NCI-H1417 (cell line): ENCODE measurements around the gene SYNE1.
A peak's percentile ranks its signal among the peaks of the same experiment; 100 is the strongest.

Experiments used
- DNase-seq, 3 experiments: peaks; one replicate each; lab custom pipeline; 2025; lab: John Stamatoyannopoulos, UW

SYNE1 gene

GRCh38 chr6:152184573-152184916, 452.6 kb downstream of the SYNE1 start:
- no peak for DNase-seq

GRCh38 chr6:152180601-152181000, 456.6 kb downstream of the SYNE1 start:
- DNase-seq, result no peak

GRCh38 chr6:152176268-152176667, 460.9 kb downstream of the SYNE1 start:
- peak in 1 of 3 experiments; percentile 16 for DNase-seq

GRCh38 chr6:152173957-152174356, 463.2 kb downstream of the SYNE1 start:
- no peak for DNase-seq

- no peak for DNase-seq
These were observed 463.8 kb downstream of the SYNE1 start for GRCh38 chr6:152173321-152173720.

GRCh38 chr6:152170702-152171667, 466.2 kb downstream of the SYNE1 start:
- no peak for DNase-seq

- no peak for DNase-seq
These were observed 466.9 kb downstream of the SYNE1 start for GRCh38 chr6:152170313-152170701.

- DNase-seq, result no peak
These were observed 469.2 kb downstream of the SYNE1 start for GRCh38 chr6:152167641-152168603.

GRCh38 chr6:152166897-152167296, 470.3 kb downstream of the SYNE1 start:
- DNase-seq, result no peak

GRCh38 chr6:152166497-152166896, 470.7 kb downstream of the SYNE1 start:
- no peak for DNase-seq

GRCh38 chr6:152164957-152165356, 472.2 kb downstream of the SYNE1 start:
- no peak for DNase-seq

- DNase-seq, result no peak
These were observed 475.7 kb downstream of the SYNE1 start for GRCh38 chr6:152161501-152161900.

- DNase-seq, result no peak
These were observed 476.8 kb downstream of the SYNE1 start for GRCh38 chr6:152160346-152160745.

- DNase-seq, result no peak
These were observed 481.4 kb downstream of the SYNE1 start for GRCh38 chr6:152155792-152156191.

GRCh38 chr6:152154559-152155356, 482.4 kb downstream of the SYNE1 start:
- no peak for DNase-seq

GRCh38 chr6:152151920-152152319, 485.2 kb downstream of the SYNE1 start:
- DNase-seq, result no peak

GRCh38 chr6:152150196-152150595, 487.0 kb downstream of the SYNE1 start:
- no peak for DNase-seq

GRCh38 chr6:152148412-152148811, 488.8 kb downstream of the SYNE1 start:
- no peak for DNase-seq

GRCh38 chr6:152147269-152147668, 489.9 kb downstream of the SYNE1 start:
- DNase-seq, result no peak

- DNase-seq, result no peak
These were observed 490.8 kb downstream of the SYNE1 start for GRCh38 chr6:152146385-152146784.

- no peak for DNase-seq
These were observed 493.8 kb downstream of the SYNE1 start for GRCh38 chr6:152143359-152143758.

- no peak for DNase-seq
These were observed 495.1 kb downstream of the SYNE1 start for GRCh38 chr6:152142105-152142504.
